Suppressor macrophage treated with lipopolysaccharide for 1 hour (primary cell): ENCODE measurements around the gene PIBF1.

ENCODE experiments used
- DNase-seq, 3 donors: peaks; one replicate each; pipeline ENCODE4 v3.0.0-alpha.2; 2020 to 2022

Gene PIBF1

GRCh38 chr13:73061473-73061872 is 279.5 kb downstream of the PIBF1 start:
- DNase-seq: peak in 1 of 3 donors; percentile 26

GRCh38 chr13:73061876-73062275 is 279.9 kb downstream of the PIBF1 start:
- no peak for DNase-seq

DNA sequence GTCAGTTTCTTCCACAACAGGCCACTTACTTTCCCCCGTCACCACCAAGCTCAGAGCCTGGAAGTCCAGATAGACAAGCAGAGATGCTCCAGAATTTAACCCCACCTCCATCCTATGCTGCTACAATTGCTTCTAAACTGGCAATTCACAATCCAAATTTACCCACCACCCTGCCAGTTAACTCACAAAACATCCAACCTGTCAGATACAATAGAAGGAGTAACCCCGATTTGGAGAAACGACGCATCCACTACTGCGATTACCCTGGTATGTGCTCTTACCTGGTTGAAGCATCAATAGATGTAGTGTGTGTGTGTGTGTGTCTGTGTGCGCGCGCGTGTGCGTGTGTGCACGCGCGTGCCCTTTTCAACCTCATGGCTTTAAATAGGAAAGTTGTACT is 280.5 kb downstream of the PIBF1 start:
- DNase-seq: no peak

DNA sequence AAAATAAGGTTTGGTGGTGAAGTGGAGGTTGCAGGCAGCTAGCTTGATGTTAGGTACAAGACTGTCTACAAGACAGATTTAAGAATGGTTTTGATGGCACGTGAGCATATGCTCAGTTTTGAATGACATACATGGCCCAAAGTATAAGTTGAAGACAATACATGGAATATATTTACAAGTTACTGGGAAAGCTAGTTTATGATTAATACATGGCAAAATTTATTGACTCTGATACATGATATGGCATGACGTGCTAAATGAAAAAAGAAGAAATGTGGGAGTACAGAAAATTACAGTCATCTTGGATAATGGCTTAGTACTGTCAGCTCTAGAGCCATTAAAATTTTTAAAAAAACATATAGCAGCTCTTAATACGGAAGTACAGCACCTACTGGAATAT is 281.2 kb downstream of the PIBF1 start:
- no peak for DNase-seq

- DNase-seq: no peak
Observed at GRCh38 chr13:73065036-73065435, 283.1 kb downstream of the PIBF1 start.

DNA sequence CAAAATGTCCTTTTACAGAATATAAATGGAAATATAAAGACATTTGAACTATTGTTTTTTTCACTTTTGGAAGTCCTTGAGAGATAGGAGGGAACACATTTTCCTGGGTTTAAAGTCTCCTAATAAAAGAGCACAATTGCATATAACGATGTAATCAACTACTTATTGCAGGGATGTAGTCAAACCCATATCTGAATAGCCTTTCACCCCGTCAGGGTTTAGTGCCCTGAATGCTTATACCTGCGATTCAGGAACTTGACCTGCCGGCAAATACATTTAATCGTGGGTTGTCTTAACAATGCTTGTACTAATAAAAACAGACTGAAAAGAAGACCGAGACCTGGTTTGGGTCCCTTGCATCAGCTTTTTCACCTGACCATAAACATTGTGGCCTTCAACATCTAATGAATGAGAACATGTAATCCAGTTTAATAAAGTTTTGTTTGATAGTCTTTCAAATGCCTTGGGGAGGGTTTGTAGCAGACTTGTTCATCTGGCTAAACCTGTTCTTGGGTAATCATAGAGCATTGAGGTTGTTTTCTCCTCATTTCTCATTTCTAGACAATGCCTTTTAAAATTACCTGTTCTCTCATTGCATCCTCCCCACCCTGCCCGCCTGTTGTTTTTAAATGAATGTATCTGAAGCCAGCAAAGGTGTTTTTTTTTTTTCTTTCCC is 283.9 kb downstream of the PIBF1 start:
- DNase-seq: no peak
